NCI-H146 (cell line): ENCODE data around the gene LIMA1.
"Not testable (repeated sequence)": the region's sequence is repeated elsewhere in the genome, so short reads cannot be mapped to it uniquely, and the experiment has no call there.

ENCODE experiments used
- DNase-seq: peaks from one replicate; lab custom pipeline; 2025; lab: John Stamatoyannopoulos, UW

LIMA1 gene

GRCh38 chr12:50247665-50248064 is 35.7 kb downstream of the LIMA1 start:
- DNase-seq: not testable (repeated sequence)

DNA sequence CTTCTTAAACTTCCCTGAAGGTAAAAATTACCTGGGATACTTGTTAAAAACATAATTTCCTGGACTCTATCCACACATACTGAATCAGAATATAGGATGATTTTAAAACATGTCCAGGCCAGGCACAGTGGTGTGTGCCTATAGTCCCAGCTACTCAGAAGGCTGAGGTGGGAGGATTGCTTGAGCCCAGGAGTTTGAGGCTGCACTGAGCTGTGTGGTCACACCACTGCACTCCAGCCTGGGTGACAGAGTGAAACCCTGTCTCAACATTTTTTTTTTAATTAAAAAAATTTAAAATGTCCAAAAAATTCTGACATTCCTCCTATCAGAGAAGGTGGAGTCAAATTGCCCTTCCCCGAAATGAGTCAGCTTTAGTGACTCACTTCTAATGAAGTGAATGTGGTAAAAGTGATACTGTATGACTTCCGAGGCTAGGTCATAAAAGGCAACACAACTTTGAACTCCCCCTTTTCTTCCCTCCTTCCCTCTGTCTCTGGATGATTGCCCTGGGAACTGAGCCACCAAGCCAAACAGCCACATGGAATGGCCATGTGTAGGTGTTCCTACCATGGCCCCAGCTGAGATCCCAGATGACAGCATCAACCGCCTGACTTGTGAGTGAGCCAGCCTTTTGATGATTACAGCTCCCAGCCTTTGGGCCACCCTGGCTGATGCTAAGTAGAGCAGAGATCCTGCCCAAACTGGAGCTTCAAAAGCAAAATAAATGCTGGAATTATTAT is 36.3 kb downstream of the LIMA1 start:
- no peak for DNase-seq

GRCh38 chr12:50246197-50246865 is 37.0 kb downstream of the LIMA1 start:
- no peak for DNase-seq

DNA sequence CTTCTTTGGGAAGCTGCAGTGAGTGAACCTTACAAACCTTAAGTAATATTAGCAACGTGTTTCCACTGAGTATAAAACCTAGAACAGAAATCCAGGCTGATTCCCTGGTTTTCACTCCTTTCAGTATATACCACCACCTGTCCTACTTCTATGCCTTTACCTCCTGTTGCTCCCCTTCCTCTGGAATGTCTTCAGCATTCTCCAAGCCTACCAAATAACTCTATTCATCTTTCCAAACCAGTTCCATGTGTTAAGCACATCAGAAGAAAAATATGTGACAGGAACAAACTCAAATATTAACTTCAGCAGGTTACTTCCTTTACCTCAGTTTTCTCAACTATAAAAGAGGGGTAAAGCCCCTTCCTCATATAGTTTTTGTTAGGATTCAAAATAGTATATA is 39.8 kb downstream of the LIMA1 start:
- DNase-seq: no peak

DNA sequence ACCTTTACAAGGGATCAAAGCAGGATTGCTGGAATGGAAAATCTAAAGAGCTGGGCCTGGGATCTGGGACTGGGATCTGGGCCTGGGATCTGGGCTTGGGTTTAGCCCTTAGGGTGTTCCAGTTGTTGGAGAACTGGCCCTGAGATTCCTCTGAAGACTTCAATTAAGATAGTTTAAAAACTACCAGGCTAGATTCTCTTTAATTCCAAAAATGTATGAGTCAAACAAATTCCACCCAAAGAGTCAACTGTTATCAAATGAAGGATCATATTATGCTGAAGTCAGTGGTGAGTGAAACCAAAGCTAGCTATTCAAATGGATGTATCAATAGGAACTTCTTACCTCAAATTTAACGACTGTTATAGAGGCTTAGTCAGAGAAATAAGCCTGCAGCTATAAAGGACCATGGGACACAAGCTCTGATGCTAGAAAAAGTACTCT is 40.5 kb downstream of the LIMA1 start:
- DNase-seq: no peak

DNA sequence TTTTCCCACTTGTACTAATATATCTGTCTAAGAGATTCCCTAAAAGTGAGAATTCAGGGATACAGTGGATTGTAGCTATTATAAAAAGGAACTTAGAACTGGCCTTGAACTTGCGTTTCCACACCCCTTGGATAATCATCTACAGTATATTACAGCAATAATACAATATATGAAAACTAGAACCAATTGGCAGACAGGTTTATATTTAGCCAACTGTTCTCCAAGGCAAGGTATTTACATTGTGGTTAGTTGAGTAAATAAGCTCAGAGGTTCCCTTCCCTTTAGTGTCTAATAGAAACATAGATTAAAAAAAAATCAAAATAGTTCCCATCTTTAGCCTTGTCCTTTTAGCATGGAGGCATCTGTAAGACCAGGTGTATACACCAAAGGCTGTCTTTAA is 42.1 kb downstream of the LIMA1 start:
- peak; percentile 26 for DNase-seq

GRCh38 chr12:50240792-50241114 is 42.6 kb downstream of the LIMA1 start:
- no peak for DNase-seq

- no peak for DNase-seq
Measured at GRCh38 chr12:50240096-50240791, 43.1 kb downstream of the LIMA1 start.

DNA sequence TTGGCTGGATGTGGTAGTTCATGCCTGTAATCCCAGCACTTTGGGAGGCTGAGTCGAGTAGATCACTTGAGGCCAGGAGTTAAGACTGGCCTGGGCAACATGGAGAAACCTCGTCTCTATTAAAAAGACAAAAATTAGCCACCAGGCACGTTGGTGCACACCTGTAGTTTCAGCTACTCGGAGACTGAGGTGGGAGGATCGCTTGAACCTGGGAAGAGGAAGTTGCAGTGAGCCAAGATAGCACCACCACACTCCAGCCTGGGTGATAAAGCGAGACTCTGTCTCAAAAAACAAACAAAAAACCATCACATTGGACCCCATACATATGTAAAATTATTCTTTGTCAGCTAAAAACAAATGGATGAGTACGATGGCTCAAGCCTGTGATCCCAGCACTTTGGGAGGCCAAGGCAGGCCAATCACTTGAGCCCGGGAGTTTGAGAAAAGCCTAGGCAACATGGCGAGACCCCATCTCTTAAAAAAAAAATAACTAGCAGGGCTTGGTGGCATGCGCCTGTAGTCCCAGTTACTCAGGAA is 43.9 kb downstream of the LIMA1 start:
- DNase-seq: no peak

DNA sequence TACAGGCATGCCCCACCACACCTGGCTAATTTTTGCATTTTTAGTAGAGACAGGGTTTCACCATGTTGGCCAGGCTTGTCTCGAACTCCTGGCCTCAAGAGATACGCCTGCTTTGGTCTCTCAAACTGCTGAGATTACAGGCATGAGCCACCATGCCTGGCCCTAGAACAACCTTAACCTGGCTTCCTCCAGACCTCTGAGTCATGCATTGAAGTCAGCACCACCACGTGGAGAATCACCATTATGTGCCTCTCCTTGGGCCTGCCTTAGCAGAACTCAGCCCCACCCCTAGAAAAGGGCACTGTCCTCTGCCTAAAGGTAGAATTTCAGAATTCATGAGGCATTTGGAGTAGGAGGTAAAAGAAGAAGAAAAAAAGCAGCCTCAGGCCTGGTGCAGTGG is 49.0 kb downstream of the LIMA1 start:
- no peak for DNase-seq

DNA sequence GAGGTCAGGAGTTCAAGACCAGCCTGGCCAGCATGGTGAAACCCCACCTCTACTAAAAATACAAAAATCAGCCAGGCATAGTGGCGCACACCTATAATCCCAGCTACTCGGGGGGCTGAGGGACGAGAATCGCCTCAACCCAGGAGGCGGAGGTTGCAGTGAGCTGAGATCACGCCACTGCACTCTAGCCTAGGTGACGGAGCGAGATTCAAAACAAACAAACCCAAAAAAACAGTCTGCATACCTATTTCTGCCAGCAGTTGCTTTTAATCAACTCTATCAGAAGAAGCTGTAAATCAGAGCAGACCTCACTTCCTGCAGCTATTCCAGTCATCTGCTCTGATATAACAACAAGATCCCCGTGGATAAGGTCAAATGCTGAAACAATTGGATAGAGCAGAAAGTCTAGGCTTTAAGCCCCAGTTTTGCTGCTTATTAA is 50.5 kb downstream of the LIMA1 start:
- no peak for DNase-seq

DNA sequence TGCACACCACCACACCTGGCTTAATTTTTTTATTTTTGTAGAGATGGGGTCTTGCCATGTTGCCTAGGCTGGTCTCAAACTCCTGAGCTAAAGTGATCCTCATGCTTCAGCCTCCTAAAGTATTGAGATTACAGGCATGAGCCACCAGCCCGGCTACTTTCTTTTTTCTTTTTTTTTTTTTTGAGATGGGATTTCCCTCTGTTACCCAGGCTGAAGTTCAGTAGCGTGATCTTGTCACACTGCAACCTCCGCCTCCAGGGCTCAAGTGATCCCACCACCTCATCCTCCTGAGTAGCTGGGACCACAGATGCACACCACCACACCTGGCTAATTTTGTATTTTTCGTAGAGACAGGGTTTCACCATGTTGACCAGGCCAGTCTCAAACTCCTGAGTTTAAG is 51.1 kb downstream of the LIMA1 start:
- no peak for DNase-seq

DNA sequence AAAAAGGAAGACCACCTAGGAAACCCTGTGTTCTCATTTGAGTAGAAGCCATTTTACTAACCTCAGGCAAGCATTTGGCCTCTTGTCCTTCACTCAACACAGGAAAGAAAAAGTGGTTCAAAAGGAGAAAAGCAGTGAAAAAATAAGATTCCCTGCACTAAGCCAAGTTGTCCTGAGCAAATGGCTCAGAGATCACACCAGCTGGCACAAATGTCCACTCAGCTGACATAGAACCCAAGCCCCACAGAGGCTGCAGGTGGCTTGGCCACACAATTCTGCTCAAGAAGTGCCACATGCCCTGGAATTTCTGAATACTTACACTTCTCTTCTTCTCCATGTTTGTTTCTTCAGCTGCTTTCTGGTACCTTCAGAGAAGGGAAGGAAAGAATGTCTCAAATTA is 52.0 kb downstream of the LIMA1 start:
- no peak for DNase-seq

DNA sequence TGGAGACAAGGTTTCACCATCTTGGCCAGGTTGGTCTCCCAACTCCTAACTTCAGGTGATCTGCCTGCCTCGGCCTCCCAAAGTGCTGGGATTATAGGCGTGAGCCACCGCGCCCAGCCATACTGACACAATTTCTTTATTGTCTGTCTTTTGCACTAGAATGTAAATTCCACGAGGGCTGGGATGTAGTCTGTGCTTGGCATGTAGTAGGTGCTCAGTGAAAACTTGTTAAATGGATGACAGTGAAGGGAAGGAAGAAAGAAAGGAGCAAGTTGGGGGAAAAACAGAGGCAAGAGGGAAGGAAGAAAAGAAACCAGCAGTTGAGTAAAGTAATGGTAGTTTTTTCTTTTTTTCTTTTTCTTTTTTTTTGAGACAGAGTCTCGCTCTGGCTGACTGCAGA is 53.1 kb downstream of the LIMA1 start:
- DNase-seq: no peak

DNA sequence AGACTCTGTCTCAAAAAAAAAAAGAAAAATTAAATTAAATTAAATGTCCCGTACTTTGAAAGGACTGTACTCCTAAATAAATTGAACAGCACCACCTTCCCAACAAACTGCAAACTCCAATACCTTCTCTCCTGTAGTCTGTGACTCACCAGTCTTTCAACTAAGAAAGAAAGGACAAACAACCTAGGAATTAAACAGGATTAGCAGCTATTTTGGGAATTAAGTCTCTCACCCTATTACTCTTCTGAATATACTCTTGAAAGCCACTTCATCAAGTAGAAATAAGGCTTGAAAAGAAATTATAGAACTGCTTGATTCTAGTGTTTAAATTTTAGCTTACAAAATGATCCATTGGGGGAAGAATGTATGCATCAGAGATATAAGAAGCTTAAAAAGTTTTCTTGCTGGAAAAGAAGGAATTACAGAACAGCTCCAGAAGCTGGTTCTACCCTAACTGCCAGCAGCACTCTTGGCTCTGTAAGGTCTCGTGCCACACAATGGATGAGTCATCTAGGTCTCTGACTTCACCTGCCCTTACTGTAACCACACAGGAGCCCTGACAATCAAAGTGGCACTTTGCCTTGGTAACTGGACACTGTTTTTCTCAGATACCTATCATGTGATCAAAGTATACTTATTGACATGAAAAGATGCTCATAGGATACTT is 59.2 kb downstream of the LIMA1 start:
- DNase-seq: peak; percentile 75

- DNase-seq: peak; percentile 88
Measured at GRCh38 chr12:50222275-50222783, 61.0 kb downstream of the LIMA1 start.

DNA sequence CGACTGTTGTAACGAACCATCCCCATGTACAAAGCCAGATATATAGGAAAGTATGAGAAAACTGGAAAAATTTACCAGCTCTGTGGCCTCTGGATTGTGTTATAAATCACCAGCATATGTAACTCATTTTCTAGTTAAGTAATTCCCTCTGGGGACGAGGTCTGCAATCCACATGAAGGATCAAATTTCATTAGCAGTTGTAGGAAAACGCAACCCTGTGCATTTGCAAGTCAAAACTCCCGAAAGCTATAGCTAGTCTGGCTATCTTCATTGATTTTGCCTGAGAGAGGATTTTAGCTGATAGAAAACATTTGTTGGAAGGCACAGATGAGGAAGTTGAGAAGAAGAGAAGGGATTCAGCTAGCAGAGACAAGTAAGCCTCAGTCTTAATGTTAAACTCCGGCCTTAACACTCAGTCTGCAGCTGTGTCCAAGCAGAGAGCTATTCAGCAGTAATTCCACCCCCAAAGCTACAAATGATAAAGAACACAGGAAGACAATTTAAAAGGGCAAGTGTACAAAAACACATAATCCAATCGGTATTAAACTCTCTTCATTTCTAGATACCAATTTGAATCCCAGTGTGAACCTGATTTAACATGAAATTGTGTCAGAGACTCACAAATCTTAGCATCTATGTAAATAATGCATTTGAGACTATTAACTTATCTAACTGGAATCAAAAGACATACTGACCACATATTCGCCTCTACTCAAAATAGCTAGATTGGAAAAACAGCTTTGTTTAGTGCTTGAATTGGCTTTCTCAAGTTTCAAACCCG is 61.9 kb downstream of the LIMA1 start:
- peak; percentile 68 for DNase-seq

DNA sequence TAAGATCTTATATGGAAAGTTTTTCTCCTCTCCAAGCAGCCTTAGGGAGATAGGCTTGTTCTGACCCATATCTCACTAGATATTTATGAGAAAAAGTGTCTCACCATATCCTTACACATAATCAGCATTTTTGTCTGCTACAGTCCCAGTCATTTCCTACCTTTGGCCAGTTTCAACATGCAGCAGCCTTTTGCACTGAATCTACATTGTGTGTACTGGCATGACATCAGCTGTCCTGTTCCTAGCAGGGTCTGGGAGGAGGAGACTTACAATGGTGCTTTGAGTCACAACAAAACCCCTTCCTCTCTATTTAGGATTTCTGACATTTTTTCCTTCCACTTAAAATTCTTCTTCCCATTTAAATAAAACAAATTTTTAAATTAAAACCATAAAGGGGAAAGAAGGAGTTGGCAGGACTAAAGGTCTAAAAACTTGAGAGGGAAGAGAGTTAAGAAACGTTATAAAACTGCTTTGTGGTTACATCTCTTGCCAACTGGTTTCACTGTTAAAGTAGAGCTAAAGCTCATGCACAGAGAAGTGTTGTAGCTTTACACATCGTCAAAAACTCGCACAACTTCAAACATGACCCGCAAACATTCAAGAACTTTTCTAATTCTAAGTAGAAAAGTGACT is 62.8 kb downstream of the LIMA1 start:
- DNase-seq: no peak

DNA sequence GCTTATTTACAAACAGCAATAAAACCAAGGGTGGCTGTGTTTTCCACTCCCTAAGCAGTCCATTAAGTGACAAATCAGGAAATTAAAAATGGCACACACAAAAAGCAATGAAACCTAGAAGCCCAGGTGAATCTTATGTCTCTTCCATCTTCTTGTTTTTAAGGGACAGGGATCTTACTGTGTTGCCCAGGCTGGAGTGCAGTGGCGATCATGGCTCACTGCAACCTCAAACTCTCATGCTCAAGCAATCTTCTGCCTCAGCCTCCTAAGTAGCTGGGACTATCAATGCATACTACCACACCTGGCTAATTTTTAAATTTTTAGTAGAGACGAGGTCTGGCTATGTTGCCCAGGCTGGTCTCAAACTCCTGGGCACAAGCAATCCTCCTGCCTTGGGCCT is 63.8 kb downstream of the LIMA1 start:
- DNase-seq: no peak

GRCh38 chr12:50219001-50219400 is 64.3 kb downstream of the LIMA1 start:
- not testable (repeated sequence) for DNase-seq

DNA sequence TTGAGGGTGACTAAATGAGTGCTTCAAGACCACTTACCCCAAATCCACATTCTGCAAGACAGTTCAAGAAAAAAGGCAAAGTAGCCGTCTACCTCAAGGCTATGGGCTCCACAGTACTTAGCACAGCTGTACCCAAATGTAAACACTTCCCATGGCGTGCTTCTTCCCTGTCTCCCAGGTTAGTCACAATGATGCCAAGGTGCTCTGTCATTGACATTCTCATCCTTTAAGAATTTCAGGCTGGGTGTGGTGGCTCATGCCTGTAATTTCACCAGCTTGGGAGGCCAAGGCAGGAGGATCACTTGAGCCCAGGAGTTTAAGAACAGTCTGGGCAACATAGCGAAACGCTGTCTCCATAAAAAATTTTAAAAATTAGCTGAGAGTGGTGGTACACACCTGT is 64.9 kb downstream of the LIMA1 start:
- DNase-seq: no peak
